PFSK-1 (cell line): ENCODE results near the gene NUDT1.

ENCODE experiments used
- POLR2AphosphoS5 ChIP-seq: IDR thresholded peaks from 2 replicates; pipeline ENCODE4 v1.6.1; 2012; ENCODE audit warnings: low read depth, mild to moderate bottlenecking, control low read depth, low read length, moderate library complexity
- TF ChIP-seq, protein P1 (sequence below), 2 experiments: IDR thresholded peaks; 2 replicates each; pipeline versions ENCODE4 v1.6.1 to v1.8.0; 2011 to 2012; ENCODE audit warnings: low read depth in 2 of 2, low read length in 2 of 2, control low read depth in 1 of 2, inconsistent platforms in 1 of 2, mild to moderate bottlenecking in 1 of 2, moderate library complexity in 1 of 2; ENCODE audit not compliant: insufficient read depth in 1 of 2

GRCh38 chr7:2242541-2243429 lies 759 bp downstream of the NUDT1 start:
- no peak for TF ChIP-seq POLR2AphosphoS5
- TF ChIP-seq, protein P1, sequence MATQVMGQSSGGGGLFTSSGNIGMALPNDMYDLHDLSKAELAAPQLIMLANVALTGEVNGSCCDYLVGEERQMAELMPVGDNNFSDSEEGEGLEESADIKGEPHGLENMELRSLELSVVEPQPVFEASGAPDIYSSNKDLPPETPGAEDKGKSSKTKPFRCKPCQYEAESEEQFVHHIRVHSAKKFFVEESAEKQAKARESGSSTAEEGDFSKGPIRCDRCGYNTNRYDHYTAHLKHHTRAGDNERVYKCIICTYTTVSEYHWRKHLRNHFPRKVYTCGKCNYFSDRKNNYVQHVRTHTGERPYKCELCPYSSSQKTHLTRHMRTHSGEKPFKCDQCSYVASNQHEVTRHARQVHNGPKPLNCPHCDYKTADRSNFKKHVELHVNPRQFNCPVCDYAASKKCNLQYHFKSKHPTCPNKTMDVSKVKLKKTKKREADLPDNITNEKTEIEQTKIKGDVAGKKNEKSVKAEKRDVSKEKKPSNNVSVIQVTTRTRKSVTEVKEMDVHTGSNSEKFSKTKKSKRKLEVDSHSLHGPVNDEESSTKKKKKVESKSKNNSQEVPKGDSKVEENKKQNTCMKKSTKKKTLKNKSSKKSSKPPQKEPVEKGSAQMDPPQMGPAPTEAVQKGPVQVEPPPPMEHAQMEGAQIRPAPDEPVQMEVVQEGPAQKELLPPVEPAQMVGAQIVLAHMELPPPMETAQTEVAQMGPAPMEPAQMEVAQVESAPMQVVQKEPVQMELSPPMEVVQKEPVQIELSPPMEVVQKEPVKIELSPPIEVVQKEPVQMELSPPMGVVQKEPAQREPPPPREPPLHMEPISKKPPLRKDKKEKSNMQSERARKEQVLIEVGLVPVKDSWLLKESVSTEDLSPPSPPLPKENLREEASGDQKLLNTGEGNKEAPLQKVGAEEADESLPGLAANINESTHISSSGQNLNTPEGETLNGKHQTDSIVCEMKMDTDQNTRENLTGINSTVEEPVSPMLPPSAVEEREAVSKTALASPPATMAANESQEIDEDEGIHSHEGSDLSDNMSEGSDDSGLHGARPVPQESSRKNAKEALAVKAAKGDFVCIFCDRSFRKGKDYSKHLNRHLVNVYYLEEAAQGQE (IDR thresholded peaks at IDR 0.05; ENCODE audit: insufficient read depth in 1 of 2, low read depth in 2 of 2, low read length in 2 of 2): no peak
